Activated B cell treated with CpG ODN at 0.5 μM for 24 hours (primary cell): ENCODE measurements around the gene GNPTAB. TPM values are rescaled to one million over a fixed set of nuclear protein-coding genes. Genes with fewer than 3 reads are reported as not detected.

Experiments
- ATAC-seq: fragments of 200-7000 bp; cut with Tn5 transposase; one replicate; pipeline ENCODE4 v1.10.0; 2021; ENCODE audit warnings: low read depth, mild to moderate bottlenecking, moderate library complexity
- CTCF ChIA-PET: fragments of 350-600 bp; sonication (Branson Sonifier 250); formaldehyde crosslinking; loops from one replicate; lab custom pipeline; 2021; ENCODE audit warnings: antibody characterized with exemption; lab: Charles Lee
- POLR2A ChIA-PET: fragments of 350-600 bp; sonication (Branson Sonifier 250); formaldehyde crosslinking; loops from one replicate; lab custom pipeline; 2021; ENCODE audit warnings: antibody characterized with exemption; lab: Charles Lee
- DNase-seq: peaks from one replicate; pipeline ENCODE4 v3.0.0; 2022
- H3K27ac Mint-ChIP-seq: one replicate; pipeline ENCODE4 v1.8.0; 2020; ENCODE audit warnings: mixed read lengths
- H3K27me3 Mint-ChIP-seq: one replicate; pipeline ENCODE4 v1.8.0; 2021; ENCODE audit warnings: mixed read lengths
- H3K36me3 Mint-ChIP-seq: one replicate; pipeline ENCODE4 v1.8.0; 2021; ENCODE audit warnings: low read depth, mixed read lengths
- H3K4me1 Mint-ChIP-seq: one replicate; pipeline ENCODE4 v1.8.0; 2021; ENCODE audit warnings: mixed read lengths
- H3K4me3 Mint-ChIP-seq: one replicate; pipeline ENCODE4 v1.8.0; 2020; ENCODE audit warnings: mild to moderate bottlenecking, mixed read lengths
- H3K9me3 Mint-ChIP-seq: one replicate; pipeline ENCODE4 v1.8.0; 2020; ENCODE audit warnings: mixed read lengths
- intact Hi-C: fragments of 100-400 bp; cut with micrococcal nuclease; formaldehyde crosslinking; loops from one replicate; pipeline ENCODE4 v1.15.1; 2024
- total RNA-seq: library from RNA; stranded (reverse); gene quantifications from 2 replicates; pipeline ENCODE4 v1.2.3, GENCODE V29; 2022
- TF ChIP-seq, protein P1 (sequence below): fragments of 200-600 bp; IDR thresholded peaks from one replicate; pipeline ENCODE4 v1.8.0; 2022; ENCODE audit warnings: antibody characterized with exemption, mild to moderate bottlenecking

GNPTAB gene
- total RNA-seq, 1 donor from 2014 or later = 41.8 TPM

DNA sequence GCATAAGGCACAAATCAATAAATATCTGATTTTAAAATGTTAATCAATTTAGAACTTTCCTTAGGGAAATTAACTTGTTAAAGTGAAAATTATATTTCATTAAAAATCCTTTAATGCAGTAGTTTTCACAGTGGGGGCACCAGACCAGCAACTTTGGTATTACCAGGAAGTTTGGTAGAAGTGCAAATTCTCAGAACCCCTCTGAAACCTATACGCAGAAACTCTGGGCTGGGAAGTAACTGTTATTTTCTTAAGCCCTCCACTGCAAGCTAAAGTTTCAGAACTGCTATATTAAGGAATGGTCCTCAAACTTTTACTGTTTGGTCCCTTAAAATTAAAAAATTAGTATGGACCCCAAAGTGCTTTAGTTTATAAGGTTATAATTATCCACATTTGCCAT is 35.7 kb downstream of the GNPTAB start:
- DNase-seq (no peak), ATAC-seq (no peak)
- Mint-ChIP-seq H3K27ac (no peak overlapping the region), H3K4me3 (no peak overlapping the region), H3K4me1 (peaks cover 14% of the 10 kb centered on the region), H3K27me3 (no peaks in the 10 kb centered on the region), H3K9me3 (no peaks in the 10 kb centered on the region), H3K36me3 (peaks cover 32% of the 10 kb centered on the region)
- CTCF ChIA-PET = interaction anchor here (1.0 kb wide), 1 partner anchor 19 kb away, joined by 8 read pairs; no protein-coding TSS in a partner anchor
- intact Hi-C loops = loop anchor here (2.0 kb wide), 1 partner anchor 36 kb away; the partner anchor contains the start of gene GNPTAB
- POLR2A ChIA-PET = interaction anchor here (0.8 kb wide), 1 partner anchor 10 kb away, joined by 3 read pairs; no protein-coding TSS in a partner anchor
- TF ChIP-seq, protein P1, sequence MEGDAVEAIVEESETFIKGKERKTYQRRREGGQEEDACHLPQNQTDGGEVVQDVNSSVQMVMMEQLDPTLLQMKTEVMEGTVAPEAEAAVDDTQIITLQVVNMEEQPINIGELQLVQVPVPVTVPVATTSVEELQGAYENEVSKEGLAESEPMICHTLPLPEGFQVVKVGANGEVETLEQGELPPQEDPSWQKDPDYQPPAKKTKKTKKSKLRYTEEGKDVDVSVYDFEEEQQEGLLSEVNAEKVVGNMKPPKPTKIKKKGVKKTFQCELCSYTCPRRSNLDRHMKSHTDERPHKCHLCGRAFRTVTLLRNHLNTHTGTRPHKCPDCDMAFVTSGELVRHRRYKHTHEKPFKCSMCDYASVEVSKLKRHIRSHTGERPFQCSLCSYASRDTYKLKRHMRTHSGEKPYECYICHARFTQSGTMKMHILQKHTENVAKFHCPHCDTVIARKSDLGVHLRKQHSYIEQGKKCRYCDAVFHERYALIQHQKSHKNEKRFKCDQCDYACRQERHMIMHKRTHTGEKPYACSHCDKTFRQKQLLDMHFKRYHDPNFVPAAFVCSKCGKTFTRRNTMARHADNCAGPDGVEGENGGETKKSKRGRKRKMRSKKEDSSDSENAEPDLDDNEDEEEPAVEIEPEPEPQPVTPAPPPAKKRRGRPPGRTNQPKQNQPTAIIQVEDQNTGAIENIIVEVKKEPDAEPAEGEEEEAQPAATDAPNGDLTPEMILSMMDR = no peak

DNA sequence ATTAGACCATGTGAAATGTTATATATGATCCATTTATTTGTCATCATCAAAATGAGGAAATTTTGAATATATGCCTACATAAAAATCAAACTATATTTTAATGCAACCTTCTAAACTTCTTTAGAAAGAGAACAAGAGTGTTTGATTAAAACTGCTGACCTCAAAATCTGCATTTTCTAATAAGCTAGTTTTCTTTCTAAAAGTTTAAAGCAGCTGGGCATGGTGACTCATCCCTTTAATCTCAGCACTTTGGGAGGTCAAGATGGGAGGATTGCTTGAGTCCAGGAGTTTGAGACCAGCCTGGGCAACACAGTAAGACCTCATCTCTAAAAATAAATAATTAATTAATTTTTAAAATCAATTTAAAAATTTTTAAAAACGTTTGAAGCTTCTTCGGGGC is 36.2 kb downstream of the GNPTAB start:
- POLR2A ChIA-PET = interaction anchor here (0.8 kb wide), 1 partner anchor 10 kb away, joined by 3 read pairs; no protein-coding TSS in a partner anchor
- no peak overlapping the region for H3K27ac Mint-ChIP-seq
- ATAC-seq = no peak
- TF ChIP-seq, protein P1 = no peak
- intact Hi-C loops = loop anchor here (2.0 kb wide), 1 partner anchor 36 kb away; the partner anchor contains the start of gene GNPTAB
- no peak for DNase-seq
- peaks cover 36% of the 10 kb centered on the region for H3K36me3 Mint-ChIP-seq
- no peaks in the 10 kb centered on the region for H3K27me3 Mint-ChIP-seq
- no peak overlapping the region for H3K4me3 Mint-ChIP-seq
- H3K4me1 Mint-ChIP-seq = peaks cover 11% of the 10 kb centered on the region
- CTCF ChIA-PET = interaction anchor here (1.0 kb wide), 1 partner anchor 19 kb away, joined by 8 read pairs; no protein-coding TSS in a partner anchor
- no peaks in the 10 kb centered on the region for H3K9me3 Mint-ChIP-seq

- Mint-ChIP-seq H3K4me3 (no peak overlapping the region), H3K27me3 (no peaks in the 10 kb centered on the region), H3K36me3 (peaks cover 42% of the 10 kb centered on the region), H3K9me3 (no peaks in the 10 kb centered on the region), H3K27ac (no peak overlapping the region), H3K4me1 (peaks cover 8% of the 10 kb centered on the region)
- TF ChIP-seq, protein P1 = no peak
- ChIA-PET POLR2A (interaction anchor here (0.6 kb wide), 1 partner anchor 36 kb away, joined by 5 read pairs; no protein-coding TSS in a partner anchor), CTCF (interaction anchor here (1.5 to 2.2 kb wide), 2 partner anchors 20 to 45 kb away, joined by 4 to 7 read pairs; no protein-coding TSS in a partner anchor)
- intact Hi-C loops = no loop called here
- DNase-seq = no peak
- ATAC-seq = no peak
Measured at GRCh38 chr12:101793401-101793800, 37.4 kb downstream of the GNPTAB start.

- ChIA-PET POLR2A (interaction anchor here (0.6 kb wide), 1 partner anchor 37 kb away, joined by 5 read pairs; no protein-coding TSS in a partner anchor), CTCF (interaction anchor here (0.8 to 2.2 kb wide), 5 partner anchors 8 to 46 kb away, joined by 3 to 7 read pairs (median 3); no protein-coding TSS in a partner anchor)
- TF ChIP-seq, protein P1 = no peak
- peaks cover 8% of the 10 kb centered on the region for H3K4me1 Mint-ChIP-seq
- no peak overlapping the region for H3K27ac Mint-ChIP-seq
- H3K4me3 Mint-ChIP-seq = no peak overlapping the region
- peaks cover 48% of the 10 kb centered on the region for H3K36me3 Mint-ChIP-seq
- no peaks in the 10 kb centered on the region for H3K9me3 Mint-ChIP-seq
- no peak for ATAC-seq
- no peak for DNase-seq
- intact Hi-C loops = no loop called here
- H3K27me3 Mint-ChIP-seq = no peaks in the 10 kb centered on the region
Measured at GRCh38 chr12:101792046-101792931, 38.5 kb downstream of the GNPTAB start.

- Mint-ChIP-seq H3K27me3 (no peaks in the 10 kb centered on the region), H3K9me3 (no peaks in the 10 kb centered on the region), H3K4me1 (peaks cover 1% of the 10 kb centered on the region), H3K36me3 (peaks cover 63% of the 10 kb centered on the region), H3K27ac (no peak overlapping the region), H3K4me3 (no peak overlapping the region)
- ATAC-seq = no peak
- intact Hi-C loops = no loop called here
- CTCF ChIA-PET = no interaction called here
- DNase-seq = no peak
- TF ChIP-seq, protein P1 = no peak
- POLR2A ChIA-PET = no interaction called here
Measured at GRCh38 chr12:101789171-101789570, 41.6 kb downstream of the GNPTAB start.
